HG03469 (cell line): ENCODE measurements around the gene LGALS7.
"Not testable (repeated sequence)": the region's sequence is repeated elsewhere in the genome, so short reads cannot be mapped to it uniquely, and the experiment has no call there.

Experiments
- ATAC-seq: cut with Tn5 transposase; IDR thresholded peaks from one replicate; pipeline ENCODE4 v1.9.1; 2021; ENCODE audit warnings: mild to moderate bottlenecking, moderate library complexity, moderate number of reproducible peaks; ENCODE audit not compliant: unreplicated experiment

Gene LGALS7

DNA sequence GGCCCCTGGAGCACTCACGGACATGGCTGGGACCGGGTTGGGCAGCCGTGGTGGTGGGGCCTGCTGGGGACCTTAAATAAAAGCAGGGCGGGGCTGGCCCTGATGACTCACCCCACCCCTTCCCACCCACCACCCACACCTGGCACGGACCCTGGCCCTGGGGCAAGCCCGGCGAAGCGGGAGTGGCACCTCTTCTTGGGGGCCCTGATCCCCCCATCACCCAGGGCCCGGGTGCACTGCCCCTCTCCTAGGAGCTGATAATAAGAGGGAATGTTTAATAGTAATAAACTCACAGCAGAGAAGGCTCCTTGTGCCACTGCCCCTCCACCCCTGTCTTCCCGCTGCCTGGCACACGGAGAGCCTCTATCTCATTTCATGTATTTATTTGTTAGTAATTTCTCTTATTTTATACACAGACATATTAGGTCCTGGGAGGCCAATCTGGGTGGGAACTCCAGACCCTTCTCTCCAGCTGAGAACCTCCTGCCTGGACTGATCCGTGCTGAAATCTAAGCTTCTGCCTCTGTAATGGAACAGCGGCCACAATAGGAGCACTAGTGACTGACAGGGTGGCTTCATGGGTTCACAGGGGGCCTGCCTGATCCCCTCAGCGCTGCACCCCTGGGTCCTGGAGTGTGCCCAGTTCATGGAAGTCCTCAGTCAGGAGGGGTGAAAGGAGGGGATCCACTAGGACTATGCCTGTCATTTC, at the start of gene LGALS7:
Gene LGALS7 (minus strand): TSS at position 49 of the 709 bp plus-strand sequence. CDS start 25 bp downstream, at position 24.
- no peak for ATAC-seq

DNA sequence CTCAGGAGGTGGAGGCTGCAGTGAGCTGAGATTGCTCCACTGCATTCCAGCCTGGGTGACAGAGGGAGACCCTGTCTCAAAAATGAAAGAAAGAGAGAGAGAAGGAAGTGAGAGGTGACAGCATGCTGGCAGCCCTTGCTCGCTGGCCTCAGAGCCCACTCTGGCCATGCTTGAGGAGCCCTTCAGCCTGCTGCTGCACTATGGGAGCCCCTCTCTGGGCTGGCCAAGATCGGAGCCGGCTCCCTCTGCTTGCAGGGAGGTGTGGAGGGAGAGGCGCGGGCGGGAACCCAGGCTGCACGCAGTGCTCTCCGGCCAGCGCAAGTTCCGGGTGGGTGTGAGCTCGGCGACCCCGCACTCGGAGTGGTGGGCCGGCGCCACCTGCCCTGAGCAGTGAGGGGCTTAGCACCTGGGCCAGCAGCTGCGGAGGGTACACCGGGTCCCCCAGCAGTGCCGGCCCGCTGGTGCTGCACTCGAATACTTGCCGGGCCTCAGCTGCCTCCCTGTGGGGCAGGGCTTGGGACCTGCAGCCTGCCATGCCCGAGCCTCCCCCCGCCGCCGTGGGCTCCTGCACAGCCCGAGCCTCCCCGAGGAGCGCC, 48.0 kb upstream of the LGALS7 start:
- ATAC-seq: not testable (repeated sequence)

DNA sequence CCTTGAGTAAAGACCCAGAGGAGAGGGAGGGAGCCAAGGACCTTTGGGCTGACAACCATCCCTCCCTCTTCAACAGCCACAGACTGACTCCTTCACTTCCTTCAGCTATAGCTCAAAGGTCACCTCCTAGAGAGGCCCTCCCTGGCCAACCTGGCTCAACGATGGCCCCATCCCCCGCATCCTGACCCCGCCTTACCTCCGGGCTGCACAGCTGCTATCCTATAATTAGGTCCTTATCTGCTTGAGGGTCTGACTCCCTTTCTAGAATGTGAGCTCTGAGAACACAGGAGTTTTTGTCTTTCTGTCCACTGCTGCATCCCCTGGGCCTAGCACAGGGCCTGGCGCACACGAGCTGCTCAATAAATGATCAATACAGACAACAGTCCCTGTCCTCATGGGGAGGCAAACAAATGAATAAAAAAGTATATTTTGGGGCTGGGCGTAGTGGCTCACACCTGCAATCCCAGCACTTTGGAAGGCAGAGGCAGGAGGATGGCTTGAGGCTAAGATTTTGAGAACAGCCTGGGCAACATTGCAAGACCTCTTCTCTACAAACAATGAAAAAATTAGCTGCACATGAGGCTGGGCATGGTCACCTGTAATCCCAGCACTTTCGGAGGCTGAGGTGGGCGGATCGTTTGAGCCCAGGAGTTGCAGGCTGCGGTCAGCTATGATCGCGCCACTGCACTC, 46.1 kb upstream of the LGALS7 start:
- ATAC-seq: no peak

DNA sequence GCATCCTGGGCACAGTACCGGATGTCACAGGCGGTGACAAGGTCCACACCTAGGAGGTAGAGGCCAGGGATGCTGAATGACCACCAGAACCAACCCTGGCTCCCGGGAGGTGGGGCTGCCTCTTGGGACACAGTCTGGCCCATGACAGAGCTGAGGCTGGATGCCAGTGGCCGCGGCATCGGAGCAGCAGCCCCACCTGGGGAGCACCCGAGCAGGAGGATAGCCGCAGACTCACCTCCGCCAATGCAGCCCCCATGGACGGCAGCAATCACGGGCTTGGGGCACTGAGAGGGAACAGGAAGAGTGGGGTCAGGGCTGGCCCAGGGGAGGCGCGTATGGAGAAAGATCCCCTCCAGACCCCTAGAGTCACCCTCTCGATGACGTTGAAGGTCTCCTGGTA, 43.8 kb upstream of the LGALS7 start:
- ATAC-seq: no peak

DNA sequence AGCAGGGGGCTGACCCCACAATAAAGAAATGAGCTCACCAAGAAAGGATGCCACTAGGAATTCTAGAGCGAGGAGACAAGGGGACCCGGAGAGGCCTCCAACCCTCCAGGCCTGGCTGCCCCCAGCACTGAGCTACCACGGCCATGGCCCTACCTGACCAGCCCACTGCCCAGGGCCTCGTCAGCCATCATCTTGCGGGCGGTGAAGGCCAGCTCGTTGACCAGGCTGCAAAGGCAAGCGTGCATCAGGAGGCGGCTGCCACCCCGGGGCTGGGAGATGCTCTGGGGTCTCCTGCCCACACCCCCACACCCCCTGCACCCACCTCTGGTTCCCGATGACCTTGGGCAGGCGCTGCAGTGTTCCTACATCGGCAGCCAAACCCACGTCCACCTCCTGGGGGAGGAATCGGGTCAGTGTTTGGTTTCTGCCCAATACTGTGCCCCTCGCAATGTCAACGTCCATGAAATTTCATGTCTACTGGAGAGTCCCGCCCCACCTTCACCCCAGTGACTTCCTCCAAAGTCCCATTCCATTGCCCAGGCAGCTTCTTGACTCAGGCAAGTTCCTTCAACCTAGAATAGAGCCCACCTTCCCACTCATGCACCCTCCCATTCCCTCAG, 42.9 kb upstream of the LGALS7 start:
- no peak for ATAC-seq

DNA sequence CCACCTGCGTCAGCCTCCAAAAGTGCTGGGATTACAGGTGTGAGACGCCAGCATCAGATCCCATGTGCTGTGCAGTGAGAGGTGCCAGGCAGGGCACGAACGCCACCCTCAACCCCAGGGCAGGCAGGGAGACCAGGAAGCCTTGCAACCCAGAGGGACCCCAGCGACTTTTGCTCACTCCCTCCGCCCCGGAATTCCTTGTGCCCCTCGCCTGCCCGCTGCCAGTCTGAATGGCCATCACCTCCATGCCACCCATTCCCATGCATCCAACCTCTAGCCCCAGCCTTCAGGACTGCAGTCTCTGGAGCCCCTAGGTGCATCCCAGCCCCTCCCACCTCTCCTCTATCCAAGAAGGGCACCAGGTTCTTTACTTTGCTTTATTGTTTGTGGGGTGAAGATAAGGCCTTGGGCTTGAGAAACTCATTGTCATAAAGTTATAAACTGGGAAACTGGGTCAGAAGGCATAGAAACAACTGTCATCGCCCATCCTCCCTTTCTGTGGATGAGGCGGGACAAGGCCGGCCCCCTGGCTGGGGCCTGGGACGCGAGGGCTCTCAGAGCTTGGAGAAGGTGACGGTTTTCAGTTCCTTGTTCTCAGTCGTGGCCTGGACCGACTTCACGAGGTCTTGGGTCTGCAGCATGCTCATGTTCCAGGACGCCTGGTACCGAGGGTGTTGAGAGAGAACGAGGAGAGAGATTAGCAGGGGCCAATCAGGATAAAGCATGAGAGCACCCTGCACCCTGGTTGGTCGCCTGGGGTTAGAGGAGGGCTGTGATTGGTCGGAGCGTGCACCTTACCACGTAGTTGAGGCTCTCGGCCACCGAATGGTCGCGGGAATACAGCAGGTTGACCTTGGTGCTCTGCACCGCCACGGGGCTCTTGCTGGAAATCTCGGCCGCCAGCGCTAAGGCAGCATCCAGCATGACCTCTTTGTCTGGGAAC, 42.0 kb upstream of the LGALS7 start:
- ATAC-seq: no peak

DNA sequence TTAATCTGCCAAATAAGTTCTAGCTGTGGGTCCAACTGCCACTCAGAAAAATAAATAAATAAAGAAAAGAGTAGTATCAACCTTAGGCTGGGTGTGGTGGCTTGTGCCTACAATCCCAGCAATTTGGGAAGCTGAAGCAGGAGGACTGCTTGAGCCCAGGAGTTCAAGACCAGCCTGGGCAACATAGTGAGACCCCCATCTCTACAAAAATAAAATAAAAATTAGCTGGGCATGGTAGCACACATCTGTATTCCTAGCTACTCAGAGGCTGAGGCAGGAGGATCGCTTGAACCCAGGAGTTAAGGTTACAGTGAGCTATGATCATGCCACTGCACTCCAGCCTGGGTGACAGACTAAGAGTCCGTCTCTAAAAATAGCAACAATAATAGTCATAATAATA, 40.6 kb upstream of the LGALS7 start:
- not testable (repeated sequence) for ATAC-seq

DNA sequence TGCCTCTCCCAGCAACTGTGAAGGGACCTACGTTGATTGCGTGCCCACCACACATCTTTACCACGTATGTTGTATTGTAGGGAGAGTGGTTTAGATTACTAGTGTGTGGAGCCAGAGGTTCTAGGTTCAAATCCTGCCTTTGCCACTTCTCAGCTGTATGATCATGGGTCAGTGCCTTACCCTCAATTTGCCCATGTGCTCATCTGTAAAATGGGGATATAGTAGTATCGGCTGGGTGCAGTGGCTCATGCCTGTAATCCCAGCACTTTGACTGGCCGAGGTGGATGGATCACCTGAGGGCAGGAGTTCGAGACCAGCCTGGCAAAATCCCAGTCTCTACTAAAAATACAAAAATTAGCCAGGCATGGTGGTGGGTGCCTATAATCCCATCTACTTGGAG, 40.0 kb upstream of the LGALS7 start:
- no peak for ATAC-seq

DNA sequence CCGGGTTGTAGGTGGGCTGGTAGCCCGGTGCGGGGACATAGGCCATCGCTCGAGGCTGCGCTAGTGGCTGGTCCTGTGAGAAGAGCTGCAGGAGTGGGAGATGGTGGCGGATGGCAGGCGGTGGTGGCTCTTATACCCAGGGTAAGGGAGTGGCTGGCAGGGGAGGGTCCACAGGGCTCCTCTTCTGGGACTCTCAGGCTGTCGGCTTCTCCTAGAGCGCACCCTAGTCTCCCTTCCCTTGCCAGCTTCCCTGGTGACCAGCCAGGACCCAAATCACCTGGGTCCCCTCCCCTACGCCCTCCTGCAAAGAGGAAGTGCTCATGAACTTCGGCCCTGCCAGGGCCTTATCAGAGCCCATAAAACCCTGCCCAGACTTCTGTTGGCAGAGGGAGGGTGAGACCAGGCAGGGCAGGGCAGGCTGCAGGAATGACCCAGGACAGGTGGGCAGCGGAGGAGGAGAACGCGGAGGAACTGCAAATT, 39.6 kb upstream of the LGALS7 start, which contains the start of gene LGALS4:
Gene LGALS4 (minus strand): TSS at position 105 of the 480 bp plus-strand sequence. CDS start 59 bp downstream, at position 46.
- ATAC-seq: no peak

DNA sequence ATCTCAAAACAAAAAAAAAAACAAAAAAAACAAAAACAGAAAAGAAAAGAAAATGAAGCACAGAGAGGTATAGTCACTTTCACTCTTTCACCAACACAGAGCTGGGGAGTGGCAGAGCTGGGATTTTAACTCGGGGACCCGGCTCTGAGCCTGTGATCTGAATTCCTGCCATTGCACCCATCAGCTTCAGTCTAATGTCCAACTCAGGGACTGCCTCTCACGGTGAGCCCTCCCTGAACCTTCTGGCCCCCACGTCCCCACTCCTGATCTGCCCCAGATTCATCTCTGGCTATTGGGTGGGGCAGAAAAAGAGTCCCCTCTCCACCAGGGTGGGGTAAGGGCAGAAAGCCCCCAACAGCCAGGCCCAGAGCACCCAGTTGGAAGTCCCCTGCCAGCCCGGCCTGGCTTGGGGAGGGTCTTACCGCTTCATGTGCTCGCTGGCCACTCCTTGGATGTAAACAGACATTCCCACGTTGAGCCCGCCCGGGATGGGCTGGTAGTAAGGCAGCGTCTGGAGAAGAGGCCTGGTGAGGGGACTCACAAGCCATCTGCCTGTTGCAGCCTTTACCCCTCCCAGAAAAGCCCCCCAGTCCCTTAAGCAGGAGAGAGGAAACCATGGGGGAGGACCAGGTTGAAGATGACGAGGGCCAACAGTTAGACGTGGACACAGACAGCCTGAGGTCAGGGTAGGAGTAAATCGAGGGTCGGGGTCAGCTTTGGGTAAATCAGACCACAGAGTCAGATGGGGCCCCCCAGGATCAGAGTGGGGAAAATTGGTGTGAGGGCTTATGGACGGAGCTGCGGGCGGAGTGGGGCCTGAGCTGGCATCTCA, 38.9 kb upstream of the LGALS7 start:
- ATAC-seq: no peak

DNA sequence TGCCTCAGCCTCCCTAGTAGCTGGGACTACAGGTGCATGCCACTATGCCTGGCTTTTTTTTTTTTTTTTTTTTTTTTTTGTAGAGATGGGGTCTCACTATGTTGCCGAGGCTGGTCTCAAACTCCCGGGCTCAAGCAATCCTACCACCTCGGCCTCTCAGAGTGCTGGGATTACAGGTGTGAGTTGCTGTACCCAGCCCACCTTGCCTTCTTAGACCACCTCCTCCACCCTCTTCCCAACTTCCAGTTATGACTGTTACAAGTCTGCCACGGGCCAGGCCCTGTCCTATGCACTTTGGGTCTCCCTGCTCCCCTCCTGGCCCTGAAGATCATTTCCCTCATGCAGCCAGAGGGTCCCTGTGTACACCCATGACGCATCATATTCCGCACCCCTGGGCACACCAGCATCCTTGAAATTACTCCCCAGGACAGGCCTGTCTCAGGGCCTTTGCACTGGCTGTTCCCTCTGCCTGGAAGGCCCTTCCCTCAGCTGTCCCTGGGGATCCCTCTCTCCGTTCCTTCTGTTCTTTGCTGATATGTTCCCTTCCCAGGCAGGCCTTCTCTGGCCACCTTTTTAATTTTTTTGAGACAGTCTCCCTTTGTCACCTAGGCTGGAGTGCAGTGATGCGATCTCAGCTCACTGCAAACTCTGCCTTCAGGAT, 36.4 kb upstream of the LGALS7 start:
- no peak for ATAC-seq

DNA sequence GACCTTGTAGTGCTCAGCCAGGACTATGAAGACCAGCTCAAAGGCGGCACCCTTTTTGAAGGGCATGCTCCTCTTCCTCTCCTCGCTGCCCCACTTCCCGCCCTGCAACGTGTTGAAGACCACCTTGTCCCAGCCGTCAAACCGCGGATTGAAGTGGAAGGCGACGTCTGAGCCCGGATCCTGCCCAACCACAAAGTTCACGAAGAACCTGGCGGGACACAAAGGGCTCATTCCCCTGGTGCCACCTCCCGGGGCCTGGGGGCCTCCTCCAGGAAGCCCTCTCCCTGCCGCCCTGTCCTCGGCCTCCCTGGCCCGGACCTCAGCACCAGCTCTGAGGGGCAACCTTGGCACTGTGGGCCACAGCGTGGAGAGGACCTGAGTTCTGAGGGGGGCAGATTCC, 35.4 kb upstream of the LGALS7 start:
- no peak for ATAC-seq

DNA sequence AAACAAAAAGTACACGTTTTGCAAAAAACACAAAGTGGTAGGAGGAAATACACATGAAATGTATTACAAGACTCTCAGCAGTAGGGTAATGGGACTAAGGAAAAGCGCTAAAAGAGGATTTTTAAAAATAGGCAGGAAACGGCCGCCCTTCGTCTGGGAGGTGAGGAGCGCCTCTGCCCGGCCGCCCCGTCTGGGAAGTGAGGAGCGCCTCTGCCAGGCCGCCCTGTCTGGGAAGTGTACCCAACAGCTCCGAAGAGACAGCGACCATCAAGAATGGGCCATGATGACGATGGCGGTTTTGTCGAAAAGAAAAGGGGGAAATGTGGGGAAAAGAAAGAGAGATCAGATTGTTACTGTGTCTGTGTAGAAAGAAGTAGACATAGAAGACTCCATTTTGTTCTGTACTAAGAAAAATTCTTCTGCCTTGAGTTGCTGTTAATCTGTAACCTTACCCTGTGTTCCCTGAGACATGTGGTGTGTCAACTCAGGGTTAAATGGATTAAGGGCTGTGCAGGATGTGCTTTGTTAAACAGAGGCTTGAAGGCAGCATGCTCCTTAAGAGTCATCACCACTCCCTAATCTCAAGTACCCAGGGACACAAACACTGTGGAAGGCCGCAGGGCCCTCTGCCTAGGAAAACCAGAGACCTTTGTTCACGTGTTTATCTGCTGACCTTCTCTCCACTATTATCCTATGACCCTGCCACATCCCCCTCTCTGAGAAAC, 34.2 kb upstream of the LGALS7 start:
- not testable (repeated sequence) for ATAC-seq

DNA sequence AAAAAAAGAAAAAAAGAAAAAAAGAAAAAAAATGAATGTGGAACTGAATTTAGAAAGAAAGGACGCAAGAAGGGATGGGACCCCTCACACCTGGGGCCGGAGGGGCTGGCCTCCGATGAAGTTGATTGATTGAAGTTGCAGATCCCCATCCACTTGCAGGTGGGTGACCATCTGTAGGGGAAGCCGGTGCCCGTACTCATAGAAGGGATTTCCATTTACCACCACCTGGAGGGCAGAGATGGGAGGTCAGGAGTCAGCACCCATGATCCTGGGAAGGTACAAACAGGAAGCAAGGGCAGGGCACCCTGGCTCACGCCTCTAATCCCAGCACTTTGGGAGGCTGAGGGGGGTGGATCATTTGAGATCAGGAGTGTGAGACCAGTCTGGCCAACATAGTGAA, 33.1 kb upstream of the LGALS7 start:
- no peak for ATAC-seq

DNA sequence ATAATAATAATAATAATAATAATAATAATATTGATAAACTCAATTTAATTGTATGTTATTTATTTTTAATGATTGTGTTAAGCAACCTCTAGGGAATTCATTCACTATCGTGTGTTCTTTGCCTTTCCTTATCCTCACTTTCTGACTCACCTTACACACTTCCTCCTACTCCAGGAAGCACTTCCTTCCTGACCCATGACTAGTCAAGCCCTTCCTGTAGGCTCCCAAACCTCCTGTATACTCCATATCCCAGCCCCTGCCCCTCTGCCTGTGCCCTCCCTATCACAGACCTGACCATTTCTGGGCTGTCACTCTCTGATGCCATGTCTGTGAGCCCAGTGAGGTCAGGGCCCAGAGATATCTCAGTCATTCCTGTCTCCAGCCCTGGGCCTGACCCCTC, 31.9 kb upstream of the LGALS7 start:
- ATAC-seq: no peak

DNA sequence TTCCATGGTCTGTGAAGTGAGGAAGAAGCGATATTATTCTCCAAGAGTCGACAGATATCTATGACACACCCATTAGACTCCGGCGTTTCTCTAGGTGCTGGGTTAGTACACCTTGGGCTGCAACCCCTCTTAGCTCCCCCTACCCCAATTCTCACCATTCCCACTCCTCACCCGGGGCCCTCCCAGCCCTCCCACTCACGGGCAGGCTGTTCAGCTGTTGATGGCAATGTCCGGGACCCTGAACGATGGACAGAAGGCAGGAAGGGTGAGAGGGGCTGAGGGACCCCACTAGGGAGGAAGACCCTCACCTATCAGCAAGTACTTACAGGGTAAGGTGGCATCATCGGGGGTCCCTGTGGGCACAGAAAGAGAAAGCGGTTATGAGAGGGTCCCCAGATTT, 30.2 kb upstream of the LGALS7 start:
- ATAC-seq: no peak

DNA sequence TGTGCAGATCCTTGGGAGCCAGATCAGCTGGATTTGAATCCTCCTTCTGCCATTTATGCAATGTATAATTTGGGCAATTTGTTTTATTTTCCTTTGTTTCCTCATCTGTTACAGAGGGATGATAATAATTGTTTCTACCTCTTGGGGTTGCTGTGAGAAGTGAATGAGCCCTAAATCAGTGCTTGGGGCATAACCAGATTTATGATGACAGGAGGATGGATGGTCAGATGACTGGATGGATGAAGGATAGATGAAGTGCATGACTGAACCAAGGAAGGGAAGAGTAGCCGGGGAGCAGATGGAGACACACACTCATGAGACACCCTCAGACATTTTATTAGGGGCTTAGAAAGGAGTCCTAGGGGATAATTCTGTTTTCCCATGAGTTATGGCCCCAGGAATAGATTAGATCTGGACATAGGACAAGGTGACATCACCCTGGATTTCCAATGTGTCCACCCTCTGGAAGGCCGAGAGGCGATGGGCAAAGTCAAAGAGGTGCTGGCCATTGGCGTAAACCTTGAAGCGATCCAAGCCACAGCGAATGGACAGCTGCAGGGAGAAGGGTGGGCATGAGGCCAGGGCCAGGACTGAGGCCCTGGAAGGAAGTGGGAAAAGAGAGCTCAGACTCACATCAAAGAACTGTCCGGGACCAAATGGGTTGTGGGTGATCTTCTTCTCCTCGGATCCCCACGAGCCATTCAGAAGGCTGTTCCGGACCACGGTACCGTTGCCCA, 28.2 kb upstream of the LGALS7 start:
- no peak for ATAC-seq
